Measurements from ENCODE around the gene C22orf31. TPM values are rescaled to one million over a fixed set of nuclear protein-coding genes. Genes with fewer than 3 reads are reported as not detected.

Gene C22orf31
- total RNA-seq, 1 experiment from 2014 or later, result not detected

GRCh38 chr22:29032014-29032475, 29.6 kb downstream of the C22orf31 start:
- peak overlapping the region; percentile 84 for H3K14ac ChIP-seq (ENCODE audit: insufficient read depth, low read length)
- no peak overlapping the region for H3T11ph ChIP-seq (ENCODE audit: low read length)
- peak overlapping the region; percentile 34 for H3K27ac ChIP-seq (ENCODE audit: insufficient read length, low read depth, low read length)
- no CpG with 5 or more reads among the region's 8 CpGs for WGBS (ENCODE audit: extremely low coverage, insufficient read length, low lambda C conversion rate)
- H3K9me3 ChIP-seq (ENCODE audit: control insufficient read depth, low read depth, low read length), result no peaks in the 10 kb centered on the region
- DNase-seq, result no peak
- H2BK20ac ChIP-seq (ENCODE audit: low read depth, low read length, poor library complexity, severe bottlenecking), result no peak overlapping the region
- H3K4me2 ChIP-seq (ENCODE audit: insufficient read depth, insufficient read length, low read length), result peak overlapping the region; percentile 60
- Mint-ChIP-seq H3K27me3 (ENCODE audit: low read depth) (no peaks in the 10 kb centered on the region), H3K27ac (peak overlapping the region; percentile 53 to 99 (median 97); a peak in 4 of 7 replicates), H3K36me3 (ENCODE audit: insufficient read depth in 1 of 3, low read depth in 3 of 3) (peaks cover 0 to 5% (median 0%) of the 10 kb centered on the region in 3 experiments; a peak in 2 of 7 replicates), H3K9me3 (no peaks in the 10 kb centered on the region), H3K4me3 (peak overlapping the region in 1 of 2 experiments; percentile 2; a peak in 1 of 5 replicates), H3K4me1 (peaks cover 41 to 42% of the 10 kb centered on the region in 2 experiments)
- H2BK120ac ChIP-seq (ENCODE audit: low read depth, low read length, poor library complexity, severe bottlenecking), result no peak overlapping the region
- no peak overlapping the region; the same call in 1 of the 2 replicates for H3K4ac ChIP-seq (ENCODE audit: low read depth, low read length)
- H2BK12ac ChIP-seq (ENCODE audit: insufficient read length, low read depth, low read length), result peak overlapping the region; percentile 26
- no peak overlapping the region for H2BK15ac ChIP-seq (ENCODE audit: low read depth, low read length)
- no peak overlapping the region for H3K56ac ChIP-seq (ENCODE audit: insufficient read length, low read depth, low read length)
- H3K27me3 ChIP-seq (ENCODE audit: insufficient read depth, low read length), result no peaks in the 10 kb centered on the region
- no peak overlapping the region for H2AK5ac ChIP-seq (ENCODE audit: insufficient read length, low read length)
- no peak overlapping the region for H3K9ac ChIP-seq (ENCODE audit: extremely low read depth, insufficient read length, low read length)
- H3K23me2 ChIP-seq (ENCODE audit: insufficient read length, low read depth, low read length, poor library complexity, severe bottlenecking), result peaks cover 14% of the 10 kb centered on the region
- no peak for TF ChIP-seq CTCF (conservative IDR thresholded peaks at IDR 0.05)
- no peaks in the 10 kb centered on the region for H4K20me1 ChIP-seq (ENCODE audit: control insufficient read depth, insufficient read depth, insufficient read length)
- H2BK5ac ChIP-seq (ENCODE audit: insufficient read length, low read length), result no peak overlapping the region
- peak overlapping the region; percentile 4 for H3K18ac ChIP-seq (ENCODE audit: insufficient read length, low read depth, low read length)
- no peak overlapping the region for H4K8ac ChIP-seq (replicated peaks; ENCODE audit: insufficient read length, low read depth, low read length)
- H2AFZ ChIP-seq (ENCODE audit: low read length), result no peak overlapping the region
- peaks cover 10% of the 10 kb centered on the region; the same call in 1 of the 2 replicates for H3K4me1 ChIP-seq (ENCODE audit: insufficient read depth, low read length)
- H3K79me2 ChIP-seq (ENCODE audit: insufficient read depth, low read length), result peaks cover 2% of the 10 kb centered on the region; the same call in 1 of the 2 replicates
- no peak overlapping the region for H3K23ac ChIP-seq (ENCODE audit: insufficient read length, low read depth, low read length)
- H4K91ac ChIP-seq (ENCODE audit: insufficient read length, low read depth, low read length), result no peak overlapping the region
- H3K79me1 ChIP-seq (ENCODE audit: insufficient read depth, low read depth, low read length, poor library complexity, severe bottlenecking), result peaks cover 4% of the 10 kb centered on the region
- H4K5ac ChIP-seq (ENCODE audit: insufficient read length, low read depth, low read length), result no peak overlapping the region

All from H9 (cell line).